Transverse colon (tissue), 4 donors: ENCODE data around the gene NEXMIF. TPM values are rescaled to one million over a fixed set of nuclear protein-coding genes. Genes with fewer than 3 reads are reported as not detected.
"Not testable (repeated sequence)": the region's sequence is repeated elsewhere in the genome, so short reads cannot be mapped to it uniquely, and the experiment has no call there.

Experiments used
- DNase-seq: peaks from one replicate; pipeline ENCODE4 v3.0.0-alpha.2; 2019
- H3K27ac ChIP-seq, 4 donors: fragments of 200-600 bp; sonication (generic); 2 replicates each; pipeline ENCODE4 v1.5.1; 2016 to 2018; ENCODE audit warnings: inconsistent platforms in 4 of 4
- H3K27me3 ChIP-seq: fragments of 200-600 bp; sonication (generic); 2 replicates; pipeline ENCODE4 v1.5.1; 2017; ENCODE audit warnings: inconsistent platforms
- H3K36me3 ChIP-seq, 4 donors: fragments of 200-600 bp; sonication (generic); 2 replicates each; pipeline ENCODE4 v1.5.1; 2017 to 2019; ENCODE audit warnings: inconsistent platforms in 4 of 4
- H3K4me1 ChIP-seq, 4 donors: fragments of 200-600 bp; sonication (generic); 2 replicates each; pipeline ENCODE4 v1.5.1; 2017 to 2020; ENCODE audit warnings: inconsistent platforms in 4 of 4
- H3K4me3 ChIP-seq, 4 donors: fragments of 200-600 bp; sonication (generic); 1 replicate in 1 of 4; 2 replicates in 3 of 4; pipeline versions ENCODE4 v1.5.1 to v1.6.1; 2017 to 2019; ENCODE audit warnings: inconsistent platforms in 4 of 4
- H3K9me3 ChIP-seq, 2 donors: fragments of 200-600 bp; sonication (generic); 2 replicates each; pipeline ENCODE4 v1.5.1; 2017 to 2019; ENCODE audit warnings: inconsistent platforms in 2 of 2
- EP300 ChIP-seq: sonication (generic); formaldehyde crosslinking; IDR thresholded peaks from one replicate; pipeline ENCODE4 v1.6.1; 2017; ENCODE audit warnings: antibody characterized with exemption, low read depth
- POLR2A ChIP-seq: fragments of 450-650 bp; IDR thresholded peaks from one replicate; pipeline ENCODE4 v1.6.1; 2016; ENCODE audit warnings: antibody characterized with exemption, mild to moderate bottlenecking, moderate library complexity
- POLR2AphosphoS5 ChIP-seq, 3 donors: sonication (generic); formaldehyde crosslinking; IDR thresholded peaks; one replicate each; pipeline ENCODE4 v1.6.1; 2016; ENCODE audit warnings: antibody characterized with exemption in 3 of 3
- WGBS, 2 donors: methylation state at CpG; one replicate each; pipeline ENCODE4 v1.1.5; 2018; ENCODE audit warnings: low coverage in 1 of 2; 5-methylcytosine and 5-hydroxymethylcytosine counted together
- in situ Hi-C, 4 donors: fragments of 200-750 bp; cut with MboI; loops; one replicate each; pipeline versions ENCODE4 v1.15.0 to v1.15.1; 2017; ENCODE audit warnings: low sequenced_read_pairs in 3 of 4, low pct_ligation_motif_present in 1 of 4, low pct_unique_long_range_greater_than_20kb in 1 of 4
- intact Hi-C: fragments of 100-400 bp; cut with DNase I; formaldehyde crosslinking; loops from one replicate; pipeline ENCODE4 v1.15.1; 2023; ENCODE audit warnings: low total_unique reads
- total RNA-seq, 4 donors: library from RNA; depleted of rRNA; stranded (reverse); fragments of >200 nt; gene quantifications; one replicate each; pipeline ENCODE4 v1.1.0, GENCODE V29; 2016
- TF ChIP-seq, protein P1 (sequence below), 5 experiments: fragments of 200-600 bp in 3 of 5; fragments of 450-650 bp in 2 of 5; sonication (generic) in 3 of 5; IDR thresholded peaks; 1 replicate in 2 of 5; 2 replicates in 3 of 5; pipeline ENCODE4 v1.5.1; 2016 to 2017; ENCODE audit warnings: antibody characterized with exemption in 5 of 5, inconsistent platforms in 3 of 5, mild to moderate bottlenecking in 2 of 5, moderate library complexity in 1 of 5

The NEXMIF gene
- total RNA-seq, 4 donors from 2014 or later: under 0.01 to 3.3 (median 1.7) TPM

DNA sequence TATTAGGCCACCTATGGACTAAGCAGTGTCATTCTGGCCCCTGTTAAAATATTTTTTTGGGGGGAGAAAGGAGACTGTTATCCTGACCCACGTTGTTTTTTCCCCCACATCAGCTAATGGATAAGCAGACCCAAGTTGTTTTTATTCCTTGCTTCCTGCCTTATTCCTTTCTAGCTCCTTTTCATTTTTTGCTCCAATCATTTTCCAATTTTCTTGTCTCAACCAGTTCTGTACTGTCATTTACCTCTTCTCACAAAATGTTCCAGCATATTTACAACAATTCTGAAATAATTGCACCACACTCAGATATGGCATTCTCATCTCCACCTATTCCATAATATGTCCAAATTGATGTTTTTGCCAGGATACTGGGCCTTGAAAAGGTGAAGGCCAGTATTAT is 150.3 kb downstream of the NEXMIF start:
- Histone ChIP-seq H3K4me3 (no peak overlapping the region), H3K4me1 (no peaks in the 10 kb centered on the region), H3K27ac (no peak overlapping the region), H3K36me3 (no peaks in the 10 kb centered on the region), H3K27me3 (no peaks in the 10 kb centered on the region), H3K9me3 (no peaks in the 10 kb centered on the region)
- in situ Hi-C loops (no loop called here), intact Hi-C loops (no loop called here)
- DNase-seq: no peak
- TF ChIP-seq EP300 (no peak), POLR2A (no peak), POLR2AphosphoS5 (IDR thresholded peaks at IDR 0.05) (no peak)
- TF ChIP-seq, protein P1, sequence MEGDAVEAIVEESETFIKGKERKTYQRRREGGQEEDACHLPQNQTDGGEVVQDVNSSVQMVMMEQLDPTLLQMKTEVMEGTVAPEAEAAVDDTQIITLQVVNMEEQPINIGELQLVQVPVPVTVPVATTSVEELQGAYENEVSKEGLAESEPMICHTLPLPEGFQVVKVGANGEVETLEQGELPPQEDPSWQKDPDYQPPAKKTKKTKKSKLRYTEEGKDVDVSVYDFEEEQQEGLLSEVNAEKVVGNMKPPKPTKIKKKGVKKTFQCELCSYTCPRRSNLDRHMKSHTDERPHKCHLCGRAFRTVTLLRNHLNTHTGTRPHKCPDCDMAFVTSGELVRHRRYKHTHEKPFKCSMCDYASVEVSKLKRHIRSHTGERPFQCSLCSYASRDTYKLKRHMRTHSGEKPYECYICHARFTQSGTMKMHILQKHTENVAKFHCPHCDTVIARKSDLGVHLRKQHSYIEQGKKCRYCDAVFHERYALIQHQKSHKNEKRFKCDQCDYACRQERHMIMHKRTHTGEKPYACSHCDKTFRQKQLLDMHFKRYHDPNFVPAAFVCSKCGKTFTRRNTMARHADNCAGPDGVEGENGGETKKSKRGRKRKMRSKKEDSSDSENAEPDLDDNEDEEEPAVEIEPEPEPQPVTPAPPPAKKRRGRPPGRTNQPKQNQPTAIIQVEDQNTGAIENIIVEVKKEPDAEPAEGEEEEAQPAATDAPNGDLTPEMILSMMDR (IDR thresholded peaks at IDR 0.05): no peak
- WGBS, 2 donors: 48% methylated on average over 1 of the region's 1 CpG; no CpG with 5 or more reads in 1 of the 2 donors

DNA sequence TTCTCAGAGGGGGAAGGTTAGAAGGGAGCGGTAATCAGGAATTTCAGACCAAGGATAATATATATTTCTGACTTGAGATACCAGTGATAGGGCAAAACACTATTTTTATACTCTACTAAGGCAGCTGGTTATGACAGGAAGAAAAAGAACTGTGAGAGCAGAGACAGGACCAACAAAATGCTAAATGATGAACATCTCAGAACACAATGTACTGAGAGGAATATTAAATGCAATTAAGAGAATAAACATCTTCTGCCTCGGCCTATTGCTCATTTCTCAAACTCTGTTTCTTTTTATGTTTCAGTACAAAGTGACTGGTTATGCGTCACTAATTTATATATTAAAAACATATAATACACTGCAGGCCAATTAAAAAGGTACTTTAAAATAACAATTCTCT is 188.8 kb downstream of the NEXMIF start:
- 81 to 89% methylated on average over 2 to 3 of the region's 3 CpGs for whole genome bisulfite sequencing, 2 donors
- intact Hi-C loops (no loop called here), in situ Hi-C loops (no loop called here)
- Histone ChIP-seq H3K9me3 (no peaks in the 10 kb centered on the region), H3K27ac (no peak overlapping the region), H3K36me3 (no peaks in the 10 kb centered on the region), H3K4me1 (no peaks in the 10 kb centered on the region), H3K27me3 (no peaks in the 10 kb centered on the region), H3K4me3 (no peak overlapping the region)
- no peak for DNase-seq
- TF ChIP-seq, protein P1 (IDR thresholded peaks at IDR 0.05): no peak
- TF ChIP-seq POLR2A (no peak), EP300 (no peak), POLR2AphosphoS5 (IDR thresholded peaks at IDR 0.05) (no peak)

DNA sequence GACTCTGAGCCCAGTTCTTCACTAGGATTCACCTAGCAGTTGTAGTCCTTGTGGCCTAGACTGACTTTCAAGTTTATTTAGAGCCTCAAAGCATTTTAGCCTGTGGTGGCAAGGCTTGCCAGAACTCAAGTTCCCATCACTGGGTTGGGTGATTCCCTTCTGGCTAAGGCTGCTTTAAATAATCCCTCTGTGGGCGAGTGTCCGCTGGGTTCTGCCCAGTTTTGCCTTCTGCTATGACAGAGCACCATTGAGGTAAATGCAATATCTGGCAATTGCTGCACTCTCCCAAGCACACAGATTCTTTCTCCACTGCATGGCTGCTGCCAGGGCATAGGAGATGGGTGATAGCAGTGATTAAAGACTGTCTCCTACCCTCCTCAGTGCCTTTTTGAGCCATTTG is 220.0 kb downstream of the NEXMIF start:
- in situ Hi-C loops (no loop called here), intact Hi-C loops (no loop called here)
- 56% methylated on average over 2 of the region's 2 CpGs; no CpG with 5 or more reads in 1 of the 2 donors for WGBS, 2 donors
- H3K27me3 ChIP-seq: no peaks in the 10 kb centered on the region
- no peaks in the 10 kb centered on the region for H3K36me3 ChIP-seq
- no peaks in the 10 kb centered on the region for H3K4me1 ChIP-seq
- H3K4me3 ChIP-seq: no peak overlapping the region
- H3K27ac ChIP-seq: no peak overlapping the region
- no peak for DNase-seq
- H3K9me3 ChIP-seq: no peaks in the 10 kb centered on the region
- no peak for TF ChIP-seq POLR2AphosphoS5 (IDR thresholded peaks at IDR 0.05)
- TF ChIP-seq, protein P1 (IDR thresholded peaks at IDR 0.05): no peak
- no peak for TF ChIP-seq EP300
- TF ChIP-seq POLR2A: no peak

DNA sequence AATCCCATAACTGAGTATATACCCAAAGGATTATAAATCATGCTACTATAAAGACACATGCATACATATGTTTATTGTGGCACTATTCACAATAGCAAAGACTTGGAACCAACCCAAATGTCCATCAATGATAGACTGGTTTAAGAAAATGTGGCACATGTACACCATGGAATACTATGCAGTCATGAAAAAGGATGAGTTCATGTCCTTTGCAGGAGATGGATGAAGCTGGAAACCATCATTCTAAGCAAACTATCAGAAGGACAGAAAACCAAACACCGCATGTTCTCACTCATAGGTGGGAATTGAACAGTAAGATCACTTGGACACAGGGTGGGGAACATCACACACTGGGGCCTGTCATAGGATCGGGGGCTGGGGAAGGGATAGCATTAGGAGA is 223.9 kb downstream of the NEXMIF start:
- H3K4me3 ChIP-seq, H3K36me3 ChIP-seq, H3K9me3 ChIP-seq, H3K27me3 ChIP-seq, H3K27ac ChIP-seq, intact Hi-C loops, in situ Hi-C loops, DNase-seq, H3K4me1 ChIP-seq: not testable (repeated sequence)
- 80 to 91% methylated on average over 1 to 2 of the region's 2 CpGs for WGBS, 2 donors

DNA sequence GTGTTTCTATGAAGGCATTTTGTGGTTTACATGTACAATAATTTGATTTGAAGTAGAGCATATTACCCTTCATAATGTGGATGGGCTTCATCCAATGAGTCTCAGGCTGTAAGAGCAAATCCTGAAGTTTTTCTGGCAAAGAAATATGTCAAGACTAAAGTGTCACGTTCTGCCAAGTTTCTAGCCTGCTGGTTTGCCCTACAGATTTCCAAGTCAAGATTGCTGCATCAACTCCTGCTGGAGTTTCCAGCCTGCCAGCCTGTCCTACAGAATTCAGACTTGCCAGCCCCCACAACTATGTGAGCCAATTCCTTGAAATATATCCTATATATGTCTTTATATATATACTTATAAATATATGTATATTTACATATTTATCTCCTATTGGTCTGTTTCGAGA is 240.8 kb downstream of the NEXMIF start:
- Histone ChIP-seq H3K27ac (no peak overlapping the region), H3K27me3 (no peaks in the 10 kb centered on the region), H3K4me1 (no peaks in the 10 kb centered on the region), H3K36me3 (no peaks in the 10 kb centered on the region), H3K4me3 (no peak overlapping the region), H3K9me3 (no peaks in the 10 kb centered on the region)
- WGBS, 2 donors: 42 to 67% methylated on average over 1 to 2 of the region's 2 CpGs
- in situ Hi-C loops: no loop called here
- DNase-seq: no peak
- no peak for TF ChIP-seq POLR2A
- no peak for TF ChIP-seq EP300
- TF ChIP-seq, protein P1 (IDR thresholded peaks at IDR 0.05): no peak
- no peak for TF ChIP-seq POLR2AphosphoS5 (IDR thresholded peaks at IDR 0.05)
- intact Hi-C loops: loop anchor here (5.0 kb wide), 1 partner anchor 582 kb away; no protein-coding TSS in a partner anchor
